Panc1 (cell line): ENCODE data around the gene ARMC2. TPM values are rescaled to one million over a fixed set of nuclear protein-coding genes. Genes with fewer than 3 reads are reported as not detected.

Experiments used
- ATAC-seq: fragments of 200-7000 bp; cut with Tn5 transposase; 2 replicates; pipeline ENCODE4 v1.9.1; 2020; ENCODE audit warnings: mild to moderate bottlenecking, moderate library complexity
- BruUV-seq: library from RNA; stranded (reverse); fragments of 400-500 nt; replicated peaks from 2 replicates; lab custom pipeline; 2021; lab: Mats Ljungman, UMichigan
- CTCF ChIA-PET: fragments of 300-600 bp; sonication (Branson Sonifier 250); formaldehyde crosslinking; loops from one replicate; lab custom pipeline; 2022; ENCODE audit warnings: antibody characterized with exemption; lab: Charles Lee
- POLR2A ChIA-PET: fragments of 300-600 bp; sonication (Branson Sonifier 250); formaldehyde crosslinking; loops from one replicate; lab custom pipeline; 2022; ENCODE audit warnings: antibody characterized with exemption; lab: Charles Lee
- DNase-seq: peaks from one replicate; pipeline ENCODE4 v3.0.0-alpha.2; 2010; ENCODE audit warnings: low read depth, low spot score
- H3K27ac ChIP-seq: 2 replicates; pipeline ENCODE4 v1.5.1; 2011; ENCODE audit warnings: mild to moderate bottlenecking, low read length, inconsistent platforms
- H3K27me3 ChIP-seq: fragments of 200-500 bp; sonication (Bioruptor generic); 2 replicates; pipeline ENCODE4 v1.6.0; 2014; ENCODE audit warnings: low read length, inconsistent platforms; ENCODE audit not compliant: control insufficient read depth, insufficient read depth
- H3K36me3 ChIP-seq: fragments of 200-500 bp; sonication (Bioruptor generic); 2 replicates; pipeline ENCODE4 v1.5.1; 2014; ENCODE audit warnings: inconsistent platforms, mild to moderate bottlenecking, low read length, moderate library complexity; ENCODE audit not compliant: control insufficient read depth, insufficient read depth
- H3K4me1 ChIP-seq: 2 replicates; pipeline ENCODE4 v1.5.1; 2011; ENCODE audit warnings: inconsistent platforms, mild to moderate bottlenecking, low read length, moderate library complexity; ENCODE audit not compliant: control insufficient read depth, insufficient read depth
- H3K4me3 ChIP-seq, 2 experiments: 2 replicates each; pipeline ENCODE4 v1.5.1; 2011 to 2012; ENCODE audit warnings: low read depth in 2 of 2, low read length in 2 of 2, mild to moderate bottlenecking in 2 of 2, inconsistent platforms in 1 of 2, moderate library complexity in 1 of 2
- H3K9me3 ChIP-seq: fragments of 200-500 bp; sonication (Bioruptor generic); 2 replicates; pipeline ENCODE4 v1.5.1; 2014; ENCODE audit warnings: low read depth, mild to moderate bottlenecking, inconsistent platforms, low read length, moderate library complexity; ENCODE audit not compliant: control insufficient read depth, insufficient read depth
- CTCF ChIP-seq: fragments of 450-650 bp; IDR thresholded peaks from 2 replicates; pipeline ENCODE4 v1.5.1; 2017; ENCODE audit warnings: mild to moderate bottlenecking
- POLR2AphosphoS5 ChIP-seq: IDR thresholded peaks from 2 replicates; pipeline ENCODE4 v1.6.1; 2012; ENCODE audit warnings: mild to moderate bottlenecking, low read depth, low read length, moderate library complexity
- SIN3A ChIP-seq: IDR thresholded peaks from 2 replicates; pipeline ENCODE4 v1.6.1; 2012; ENCODE audit warnings: low read depth, mild to moderate bottlenecking, low read length, moderate library complexity, borderline replicate concordance; ENCODE audit not compliant: insufficient read depth
- TCF7L2 ChIP-seq: IDR thresholded peaks from 2 replicates; pipeline ENCODE4 v1.6.1; 2011; ENCODE audit warnings: mild to moderate bottlenecking, low read depth, low read length, inconsistent platforms
- in situ Hi-C: cut with HindIII; loops from 2 replicates; pipeline ENCODE4 v1.10.0; 2016; ENCODE audit warnings: low sequenced_read_pairs, low pct_unique_long_range_greater_than_20kb
- intact Hi-C: fragments of 100-400 bp; cut with micrococcal nuclease; formaldehyde crosslinking; loops from one replicate; pipeline ENCODE4 v1.10.0; 2022; ENCODE audit not compliant: unreplicated experiment
- total RNA-seq: library from RNA; stranded (reverse); gene quantifications from one replicate; pipeline ENCODE4 v1.2.1, GENCODE V29; 2021; ENCODE audit not compliant: unreplicated experiment
- TF ChIP-seq, protein P1 (sequence below), 2 experiments: IDR thresholded peaks; 2 replicates each; pipeline ENCODE4 v1.6.1; 2011 to 2012; ENCODE audit warnings: low read depth in 2 of 2, control low read depth in 1 of 2, low read length in 1 of 2, mild to moderate bottlenecking in 1 of 2, moderate library complexity in 1 of 2; ENCODE audit not compliant: insufficient read depth in 1 of 2

ARMC2 gene
- total RNA-seq, 1 experiment from 2014 or later = 9.3 TPM

GRCh38 chr6:108850669-108851465 is 2.6 kb downstream of the ARMC2 start:
- ATAC-seq (no peak), DNase-seq (no peak)
- TF ChIP-seq SIN3A = no peak
- TF ChIP-seq, protein P1, sequence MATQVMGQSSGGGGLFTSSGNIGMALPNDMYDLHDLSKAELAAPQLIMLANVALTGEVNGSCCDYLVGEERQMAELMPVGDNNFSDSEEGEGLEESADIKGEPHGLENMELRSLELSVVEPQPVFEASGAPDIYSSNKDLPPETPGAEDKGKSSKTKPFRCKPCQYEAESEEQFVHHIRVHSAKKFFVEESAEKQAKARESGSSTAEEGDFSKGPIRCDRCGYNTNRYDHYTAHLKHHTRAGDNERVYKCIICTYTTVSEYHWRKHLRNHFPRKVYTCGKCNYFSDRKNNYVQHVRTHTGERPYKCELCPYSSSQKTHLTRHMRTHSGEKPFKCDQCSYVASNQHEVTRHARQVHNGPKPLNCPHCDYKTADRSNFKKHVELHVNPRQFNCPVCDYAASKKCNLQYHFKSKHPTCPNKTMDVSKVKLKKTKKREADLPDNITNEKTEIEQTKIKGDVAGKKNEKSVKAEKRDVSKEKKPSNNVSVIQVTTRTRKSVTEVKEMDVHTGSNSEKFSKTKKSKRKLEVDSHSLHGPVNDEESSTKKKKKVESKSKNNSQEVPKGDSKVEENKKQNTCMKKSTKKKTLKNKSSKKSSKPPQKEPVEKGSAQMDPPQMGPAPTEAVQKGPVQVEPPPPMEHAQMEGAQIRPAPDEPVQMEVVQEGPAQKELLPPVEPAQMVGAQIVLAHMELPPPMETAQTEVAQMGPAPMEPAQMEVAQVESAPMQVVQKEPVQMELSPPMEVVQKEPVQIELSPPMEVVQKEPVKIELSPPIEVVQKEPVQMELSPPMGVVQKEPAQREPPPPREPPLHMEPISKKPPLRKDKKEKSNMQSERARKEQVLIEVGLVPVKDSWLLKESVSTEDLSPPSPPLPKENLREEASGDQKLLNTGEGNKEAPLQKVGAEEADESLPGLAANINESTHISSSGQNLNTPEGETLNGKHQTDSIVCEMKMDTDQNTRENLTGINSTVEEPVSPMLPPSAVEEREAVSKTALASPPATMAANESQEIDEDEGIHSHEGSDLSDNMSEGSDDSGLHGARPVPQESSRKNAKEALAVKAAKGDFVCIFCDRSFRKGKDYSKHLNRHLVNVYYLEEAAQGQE (IDR thresholded peaks at IDR 0.05; ENCODE audit: insufficient read depth in 1 of 2, low read depth in 2 of 2, low read length in 1 of 2) = no peak
- no peak for TF ChIP-seq POLR2AphosphoS5
- TF ChIP-seq TCF7L2 = no peak
- no peak for TF ChIP-seq CTCF
- intact Hi-C loops = no loop called here
- in situ Hi-C loops = no loop called here
- no peak overlapping the region for H3K27ac ChIP-seq
- H3K36me3 ChIP-seq = no peaks in the 10 kb centered on the region
- no TSS peak for BruUV-seq
- POLR2A ChIA-PET = interaction anchor here (0.6 kb wide), 2 partner anchors 526 to 542 kb away, joined by 6 to 7 read pairs; no protein-coding TSS in a partner anchor
- no peaks in the 10 kb centered on the region for H3K9me3 ChIP-seq
- CTCF ChIA-PET = interaction anchor here (0.6 to 1.8 kb wide), 3 partner anchors 15 to 1150 kb away, joined by 3 to 6 read pairs (median 3); no protein-coding TSS in a partner anchor
- no peak overlapping the region for H3K4me3 ChIP-seq
- no peaks in the 10 kb centered on the region for H3K27me3 ChIP-seq
- H3K4me1 ChIP-seq = peaks cover 14% of the 10 kb centered on the region; the same call in 1 of the 2 replicates

DNA sequence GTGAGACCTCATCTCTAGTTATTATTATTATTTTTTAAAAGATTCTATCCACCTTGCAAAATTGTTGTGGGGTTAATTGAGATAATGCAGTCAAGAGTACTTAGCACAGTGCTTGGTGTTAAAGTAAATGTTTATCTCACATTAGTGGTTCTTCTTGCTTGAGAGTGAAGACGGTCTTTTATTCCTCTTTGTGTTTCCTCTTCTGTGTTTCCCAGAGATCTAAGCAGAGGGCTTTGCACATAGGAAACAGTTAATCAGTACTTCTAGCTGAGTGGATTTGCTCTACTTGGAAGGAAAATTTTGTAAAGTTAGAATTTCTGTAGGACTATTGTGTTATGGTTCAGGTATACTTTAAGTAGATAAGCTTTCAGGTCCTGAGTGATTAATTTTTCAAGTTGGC is 3.5 kb downstream of the ARMC2 start:
- ChIA-PET POLR2A (no interaction called here), CTCF (no interaction called here)

More for the DNA sequence above, 3.5 kb downstream of the ARMC2 start:
- no peak overlapping the region for H3K27ac ChIP-seq
- ATAC-seq = no peak
- no TSS peak for BruUV-seq
- intact Hi-C loops = no loop called here
- no peaks in the 10 kb centered on the region for H3K36me3 ChIP-seq
- no peak for DNase-seq
- no peaks in the 10 kb centered on the region for H3K27me3 ChIP-seq
- peaks cover 5% of the 10 kb centered on the region; the same call in 1 of the 2 replicates for H3K9me3 ChIP-seq
- in situ Hi-C loops = no loop called here
- H3K4me3 ChIP-seq = no peak overlapping the region
- peaks cover 14% of the 10 kb centered on the region; the same call in 1 of the 2 replicates for H3K4me1 ChIP-seq
- TF ChIP-seq, protein P1 (IDR thresholded peaks at IDR 0.05; ENCODE audit: insufficient read depth in 1 of 2, low read depth in 2 of 2, low read length in 1 of 2) = no peak
